CD4-positive, alpha-beta T cell treated with Interleukin-10 for 1 hour (primary cell): ENCODE data around the gene NACC1.
A peak's percentile ranks its signal among the peaks of the same experiment; 100 is the strongest.
"Not testable (repeated sequence)": the region's sequence is repeated elsewhere in the genome, so short reads cannot be mapped to it uniquely, and the experiment has no call there.

ENCODE experiments used
- DNase-seq: peaks from one replicate; pipeline ENCODE4 v3.0.0-alpha.2; 2020

The NACC1 gene

GRCh38 chr19:13166151-13166550, 48.1 kb downstream of the NACC1 start:
- DNase-seq = not testable (repeated sequence)

GRCh38 chr19:13169769-13170168, 51.7 kb downstream of the NACC1 start:
- DNase-seq = no peak

- DNase-seq = no peak
These were observed 53.1 kb downstream of the NACC1 start for GRCh38 chr19:13171146-13171545.

GRCh38 chr19:13172346-13173138, 54.5 kb downstream of the NACC1 start:
- DNase-seq = peak; percentile 78

GRCh38 chr19:13173139-13173737, 55.2 kb downstream of the NACC1 start:
- DNase-seq = no peak

- DNase-seq = no peak
These were observed 58.3 kb downstream of the NACC1 start for GRCh38 chr19:13176345-13176744.

- not testable (repeated sequence) for DNase-seq
These were observed 59.5 kb downstream of the NACC1 start for GRCh38 chr19:13177584-13177983.

GRCh38 chr19:13178291-13178690, 60.2 kb downstream of the NACC1 start:
- DNase-seq = not testable (repeated sequence)

GRCh38 chr19:13181747-13182388, 63.8 kb downstream of the NACC1 start:
- peak; percentile 48 for DNase-seq

- DNase-seq = not testable (repeated sequence)
These were observed 66.9 kb downstream of the NACC1 start for GRCh38 chr19:13184926-13185325.

- DNase-seq = not testable (repeated sequence)
These were observed 67.9 kb downstream of the NACC1 start for GRCh38 chr19:13185763-13186657.

- not testable (repeated sequence) for DNase-seq
These were observed 68.6 kb downstream of the NACC1 start for GRCh38 chr19:13186688-13187087.

- DNase-seq = no peak
These were observed 69.4 kb downstream of the NACC1 start for GRCh38 chr19:13187419-13187818.

GRCh38 chr19:13189600-13189999, 71.5 kb downstream of the NACC1 start:
- DNase-seq = no peak
